Measurements from ENCODE around the gene PCMTD2. TPM values are rescaled to one million over a fixed set of nuclear protein-coding genes. Genes with fewer than 3 reads are reported as not detected.

PCMTD2 gene
- total and polyA plus RNA-seq, 2 of the 13 experiments (the other 11 are each of a cell fraction or from before 2014, with no cell fraction given) = 47.0 to 76.9 TPM

DNA sequence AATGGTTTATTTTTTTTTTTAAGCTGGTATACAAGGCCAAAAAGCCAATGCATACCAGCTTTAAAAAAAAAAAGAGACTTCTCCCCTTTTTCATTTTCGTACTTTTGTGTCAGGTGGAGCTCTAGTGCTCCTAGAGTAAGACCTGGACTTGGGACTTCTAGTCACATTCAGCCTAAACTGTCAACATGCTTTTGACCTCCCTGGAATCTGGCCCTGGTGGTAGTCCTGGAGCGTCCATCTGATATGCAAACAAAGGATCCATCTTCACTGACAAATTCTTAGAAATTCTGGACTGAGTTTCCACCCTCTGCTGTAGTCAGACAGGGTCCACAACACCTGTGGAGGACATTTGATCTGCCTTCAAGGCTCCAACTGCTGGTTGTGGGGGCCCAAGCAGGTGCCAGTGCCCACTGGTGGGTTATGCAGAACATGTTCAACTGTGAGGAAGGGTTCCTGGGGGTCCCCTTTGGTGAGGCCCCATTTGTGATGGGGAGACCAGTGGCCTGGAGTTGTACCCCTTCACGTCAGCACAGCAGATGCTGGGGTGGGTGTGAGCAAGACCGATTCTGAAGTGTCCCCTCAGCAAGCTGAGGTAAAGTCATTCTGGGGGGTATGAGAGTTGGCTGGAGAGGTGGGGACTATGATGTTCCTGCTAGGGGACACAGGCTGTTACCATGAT, 12.6 kb upstream of the PCMTD2 start (continued):
- TF ChIP-seq, protein P1, sequence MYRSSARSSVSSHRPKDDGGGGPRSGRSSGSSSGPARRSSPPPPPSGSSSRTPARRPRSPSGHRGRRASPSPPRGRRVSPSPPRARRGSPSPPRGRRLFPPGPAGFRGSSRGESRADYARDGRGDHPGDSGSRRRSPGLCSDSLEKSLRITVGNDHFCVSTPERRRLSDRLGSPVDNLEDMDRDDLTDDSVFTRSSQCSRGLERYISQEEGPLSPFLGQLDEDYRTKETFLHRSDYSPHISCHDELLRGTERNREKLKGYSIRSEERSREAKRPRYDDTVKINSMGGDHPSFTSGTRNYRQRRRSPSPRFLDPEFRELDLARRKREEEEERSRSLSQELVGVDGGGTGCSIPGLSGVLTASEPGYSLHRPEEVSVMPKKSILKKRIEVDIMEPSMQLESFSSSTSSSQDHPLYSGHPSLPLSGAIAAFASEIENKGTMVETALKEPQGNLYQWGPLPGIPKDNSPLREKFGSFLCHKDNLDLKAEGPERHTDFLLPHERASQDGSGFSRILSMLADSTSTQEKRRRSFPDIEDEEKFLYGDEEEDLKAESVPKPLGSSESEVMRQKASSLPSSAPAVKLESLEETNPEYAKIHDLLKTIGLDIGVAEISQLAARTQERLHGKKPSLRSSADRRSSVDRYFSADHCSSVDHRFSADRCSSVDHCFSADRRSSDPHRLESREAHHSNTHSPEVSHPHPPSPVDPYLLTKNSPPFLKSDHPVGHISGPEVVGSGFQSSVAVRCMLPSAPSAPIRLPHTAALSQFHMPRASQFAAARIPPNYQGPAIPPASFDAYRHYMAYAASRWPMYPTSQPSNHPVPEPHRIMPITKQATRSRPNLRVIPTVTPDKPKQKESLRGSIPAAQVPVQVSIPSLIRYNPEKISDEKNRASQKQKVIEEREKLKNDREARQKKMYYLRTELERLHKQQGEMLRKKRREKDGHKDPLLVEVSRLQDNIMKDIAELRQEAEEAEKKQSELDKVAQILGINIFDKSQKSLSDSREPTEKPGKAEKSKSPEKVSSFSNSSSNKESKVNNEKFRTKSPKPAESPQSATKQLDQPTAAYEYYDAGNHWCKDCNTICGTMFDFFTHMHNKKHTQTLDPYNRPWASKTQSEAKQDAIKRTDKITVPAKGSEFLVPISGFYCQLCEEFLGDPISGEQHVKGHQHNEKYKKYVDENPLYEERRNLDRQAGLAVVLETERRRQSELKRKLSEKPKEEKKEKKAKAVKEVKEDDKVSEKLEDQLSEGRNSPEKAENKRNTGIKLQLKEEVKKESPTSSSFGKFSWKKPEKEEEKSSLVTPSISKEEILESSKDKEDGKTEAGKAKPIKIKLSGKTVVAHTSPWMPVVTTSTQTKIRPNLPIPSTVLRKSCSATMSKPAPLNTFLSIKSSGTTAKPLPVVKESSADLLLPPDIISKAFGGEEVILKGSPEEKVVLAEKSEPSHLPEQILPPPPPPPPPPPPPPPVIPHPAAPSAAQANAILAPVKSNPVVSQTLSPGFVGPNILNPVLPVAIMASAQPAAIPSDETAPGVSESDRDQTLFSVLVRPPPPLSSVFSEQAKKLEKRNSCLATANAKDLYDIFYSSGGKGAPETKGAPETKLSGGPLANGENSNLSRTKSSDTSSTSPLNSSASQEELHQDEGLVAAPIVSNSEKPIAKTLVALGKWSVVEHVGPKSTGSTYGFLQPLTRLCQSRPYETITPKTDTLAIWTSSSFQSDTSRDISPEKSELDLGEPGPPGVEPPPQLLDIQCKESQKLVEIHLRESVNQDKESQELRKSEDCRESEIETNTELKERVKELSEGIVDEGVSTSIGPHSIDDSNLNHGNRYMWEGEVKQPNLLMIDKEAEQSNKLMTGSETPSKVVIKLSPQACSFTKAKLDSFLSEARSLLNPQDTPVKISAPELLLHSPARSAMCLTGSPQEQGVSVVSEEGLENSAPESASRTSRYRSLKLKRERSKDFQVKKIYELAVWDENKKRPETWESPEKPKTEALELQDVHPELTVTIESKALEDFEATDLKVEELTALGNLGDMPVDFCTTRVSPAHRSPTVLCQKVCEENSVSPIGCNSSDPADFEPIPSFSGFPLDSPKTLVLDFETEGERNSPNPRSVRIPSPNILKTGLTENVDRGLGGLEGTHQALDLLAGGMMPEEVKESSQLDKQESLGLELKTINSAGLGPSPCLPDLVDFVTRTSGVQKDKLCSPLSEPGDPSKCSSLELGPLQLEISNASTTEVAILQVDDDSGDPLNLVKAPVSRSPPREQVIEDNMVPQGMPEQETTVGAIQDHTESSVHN (CRISPR knock-in tag; IDR thresholded peaks at IDR 0.05) = no peak
- TF ChIP-seq, protein P2, sequence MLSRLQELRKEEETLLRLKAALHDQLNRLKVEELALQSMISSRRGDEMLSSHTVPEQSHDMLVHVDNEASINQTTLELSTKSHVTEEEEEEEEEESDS (CRISPR knock-in tag; IDR thresholded peaks at IDR 0.05; ENCODE audit: borderline replicate concordance) = no peak; the same call in 1 of the 2 replicates
- TF ChIP-seq ZNF550 (CRISPR knock-in tag; IDR thresholded peaks at IDR 0.05; ENCODE audit: borderline replicate concordance) (0 out of 2 replicates have a peak, but pooled peaks have one; percentile 35), ZNF20 (CRISPR knock-in tag; IDR thresholded peaks at IDR 0.05) (no peak), NAIF1 (CRISPR knock-in tag; IDR thresholded peaks at IDR 0.05; ENCODE audit: borderline replicate concordance) (0 out of 2 replicates have a peak, but pooled peaks have one; percentile 46), ZEB1 (IDR thresholded peaks at IDR 0.05; ENCODE audit: insufficient replicate concordance, low read depth) (peak; percentile 95), KLF15 (CRISPR knock-in tag; IDR thresholded peaks at IDR 0.05; ENCODE audit: borderline replicate concordance) (no peak), ZNF83 (CRISPR knock-in tag; IDR thresholded peaks at IDR 0.05; ENCODE audit: borderline replicate concordance) (0 out of 2 replicates have a peak, but pooled peaks have one; percentile 30), FOXK2 (IDR thresholded peaks at IDR 0.05) (peak; percentile 90), ZNF672 (CRISPR knock-in tag; IDR thresholded peaks at IDR 0.05) (no peak), CBX5 (CRISPR knock-in tag; IDR thresholded peaks at IDR 0.05; ENCODE audit: borderline replicate concordance) (peak; percentile 13; the same call in 1 of the 2 replicates), TBX3 (IDR thresholded peaks at IDR 0.05; ENCODE audit: borderline replicate concordance) (peak; percentile 49; the same call in 1 of the 2 replicates), ZFP62 (CRISPR knock-in tag; IDR thresholded peaks at IDR 0.05) (0 out of 2 replicates have a peak, but pooled peaks have one; percentile 4), WIZ (CRISPR knock-in tag; IDR thresholded peaks at IDR 0.05) (0 out of 2 replicates have a peak, but pooled peaks have one; percentile 27), MYC (CRISPR knock-in tag; IDR thresholded peaks at IDR 0.05; ENCODE audit: borderline replicate concordance) (0 out of 2 replicates have a peak, but pooled peaks have one; percentile 31), NR2C2 (CRISPR knock-in tag; IDR thresholded peaks at IDR 0.05; ENCODE audit: borderline replicate concordance) (peak; percentile 86), ZNF839 (CRISPR knock-in tag; IDR thresholded peaks at IDR 0.05; ENCODE audit: borderline replicate concordance) (peak; percentile 44; the same call in 1 of the 2 replicates)
- TF ChIP-seq, protein P3, sequence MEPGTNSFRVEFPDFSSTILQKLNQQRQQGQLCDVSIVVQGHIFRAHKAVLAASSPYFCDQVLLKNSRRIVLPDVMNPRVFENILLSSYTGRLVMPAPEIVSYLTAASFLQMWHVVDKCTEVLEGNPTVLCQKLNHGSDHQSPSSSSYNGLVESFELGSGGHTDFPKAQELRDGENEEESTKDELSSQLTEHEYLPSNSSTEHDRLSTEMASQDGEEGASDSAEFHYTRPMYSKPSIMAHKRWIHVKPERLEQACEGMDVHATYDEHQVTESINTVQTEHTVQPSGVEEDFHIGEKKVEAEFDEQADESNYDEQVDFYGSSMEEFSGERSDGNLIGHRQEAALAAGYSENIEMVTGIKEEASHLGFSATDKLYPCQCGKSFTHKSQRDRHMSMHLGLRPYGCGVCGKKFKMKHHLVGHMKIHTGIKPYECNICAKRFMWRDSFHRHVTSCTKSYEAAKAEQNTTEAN (CRISPR knock-in tag; conservative IDR thresholded peaks at IDR 0.05) = peak; percentile 89
